ENCODE results near the gene STXBP6.

Gene STXBP6

DNA sequence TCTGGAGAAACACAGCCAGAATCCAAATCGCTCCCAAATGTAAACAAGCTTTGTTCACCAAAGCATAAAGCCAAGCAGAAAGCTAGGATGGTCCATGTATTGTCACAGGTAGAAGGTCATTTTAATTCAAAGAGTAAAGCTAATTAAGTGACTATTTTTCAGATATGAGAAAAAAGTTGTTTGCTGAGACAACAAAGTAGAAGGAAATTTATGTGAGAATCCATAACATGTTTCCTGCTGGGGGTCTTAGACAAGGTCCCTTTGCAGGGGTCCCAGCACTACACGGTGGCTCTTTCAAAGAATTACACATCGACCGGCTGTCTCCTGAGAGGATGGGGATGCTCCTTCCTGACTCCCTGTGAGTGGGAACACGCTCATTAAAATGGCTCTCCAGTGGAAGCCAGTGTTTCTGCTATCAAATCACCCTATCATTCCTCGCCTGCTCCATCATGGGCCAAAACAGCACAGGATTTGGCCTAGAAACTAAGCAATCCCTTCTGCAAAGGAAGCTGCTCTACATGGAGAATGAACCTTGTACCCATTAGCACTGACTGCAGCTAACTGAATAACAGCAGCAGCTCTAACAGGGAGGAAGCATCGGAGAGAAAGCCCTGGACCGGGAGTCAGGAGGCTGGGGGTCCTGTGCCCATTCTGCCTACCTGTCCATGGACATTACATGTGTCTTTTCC lies 175.3 kb downstream of the STXBP6 start:
- no peak for DNase-seq (ENCODE audit: low read depth, low spot score)
- ChIA-PET POLR2A (no interaction called here), CTCF (no interaction called here)
- TF ChIP-seq, protein P1, sequence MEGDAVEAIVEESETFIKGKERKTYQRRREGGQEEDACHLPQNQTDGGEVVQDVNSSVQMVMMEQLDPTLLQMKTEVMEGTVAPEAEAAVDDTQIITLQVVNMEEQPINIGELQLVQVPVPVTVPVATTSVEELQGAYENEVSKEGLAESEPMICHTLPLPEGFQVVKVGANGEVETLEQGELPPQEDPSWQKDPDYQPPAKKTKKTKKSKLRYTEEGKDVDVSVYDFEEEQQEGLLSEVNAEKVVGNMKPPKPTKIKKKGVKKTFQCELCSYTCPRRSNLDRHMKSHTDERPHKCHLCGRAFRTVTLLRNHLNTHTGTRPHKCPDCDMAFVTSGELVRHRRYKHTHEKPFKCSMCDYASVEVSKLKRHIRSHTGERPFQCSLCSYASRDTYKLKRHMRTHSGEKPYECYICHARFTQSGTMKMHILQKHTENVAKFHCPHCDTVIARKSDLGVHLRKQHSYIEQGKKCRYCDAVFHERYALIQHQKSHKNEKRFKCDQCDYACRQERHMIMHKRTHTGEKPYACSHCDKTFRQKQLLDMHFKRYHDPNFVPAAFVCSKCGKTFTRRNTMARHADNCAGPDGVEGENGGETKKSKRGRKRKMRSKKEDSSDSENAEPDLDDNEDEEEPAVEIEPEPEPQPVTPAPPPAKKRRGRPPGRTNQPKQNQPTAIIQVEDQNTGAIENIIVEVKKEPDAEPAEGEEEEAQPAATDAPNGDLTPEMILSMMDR (IDR thresholded peaks at IDR 0.05; ENCODE audit: insufficient read depth, low read length, missing control alignments) = no peak
- no peak overlapping the region for H3K4me3 ChIP-seq (ENCODE audit: low read depth, low read length)

DNA sequence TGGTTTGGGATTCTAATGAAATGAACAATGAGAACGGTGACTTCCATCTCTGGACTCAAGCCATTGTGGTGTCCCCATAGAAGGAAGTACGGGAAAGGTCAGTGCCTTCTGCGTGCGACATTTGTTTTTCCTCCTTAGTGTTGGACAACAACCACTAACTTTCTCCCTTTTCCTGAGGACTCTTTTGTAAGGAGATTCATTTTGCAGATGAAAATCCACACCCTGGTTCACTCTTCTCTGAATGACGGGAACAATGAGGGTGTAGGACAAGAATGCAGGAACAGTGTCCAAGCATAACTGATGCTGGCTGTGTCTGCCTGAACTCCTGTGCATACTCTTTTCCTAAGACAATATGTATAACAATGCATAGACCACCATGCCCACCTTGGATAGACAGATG lies 176.4 kb downstream of the STXBP6 start:
- H3K4me3 ChIP-seq (ENCODE audit: low read depth, low read length) = no peak overlapping the region
- POLR2A ChIA-PET = no interaction called here
- TF ChIP-seq, protein P1 (IDR thresholded peaks at IDR 0.05; ENCODE audit: insufficient read depth, low read length, missing control alignments) = no peak
- CTCF ChIA-PET = no interaction called here
- DNase-seq (ENCODE audit: low read depth, low spot score) = no peak

DNA sequence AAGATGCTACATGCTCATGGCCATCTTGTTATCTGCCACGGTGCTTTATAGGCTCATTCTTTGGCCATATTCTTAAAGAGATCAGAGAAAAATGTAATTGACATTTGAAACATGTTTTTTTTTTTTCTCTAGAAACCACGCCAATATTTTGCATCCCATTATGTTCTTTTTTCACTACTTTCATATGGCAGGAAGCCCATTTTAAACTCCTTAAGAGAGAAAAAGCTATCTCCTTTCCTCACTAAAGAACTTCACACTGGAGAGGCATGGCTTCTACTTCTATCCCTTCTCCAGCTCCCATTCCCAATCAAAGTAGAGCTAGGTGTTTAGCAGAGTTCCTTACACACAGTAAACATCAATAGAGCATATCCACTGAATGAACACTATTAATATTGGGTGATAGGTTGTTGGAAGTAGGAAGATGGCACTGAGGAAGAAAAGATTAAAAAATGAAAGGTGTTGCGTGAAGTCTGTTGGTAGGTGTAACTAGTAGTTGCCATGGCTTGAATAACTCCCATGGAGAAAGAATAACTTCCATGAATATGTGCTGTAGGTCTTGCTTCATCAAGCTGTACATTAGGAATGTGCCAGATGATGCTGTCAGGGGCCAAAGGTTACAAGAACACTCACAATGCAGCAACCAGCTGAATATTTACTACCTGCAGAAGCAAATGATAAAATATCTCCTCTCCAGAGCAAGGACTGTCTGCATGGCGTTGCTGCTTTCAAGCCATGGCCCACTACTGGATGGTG lies 178.8 kb downstream of the STXBP6 start:
- H3K4me3 ChIP-seq (ENCODE audit: low read depth, low read length) = no peak overlapping the region
- no peak for DNase-seq (ENCODE audit: low read depth, low spot score)
- ChIA-PET POLR2A (no interaction called here), CTCF (no interaction called here)
- TF ChIP-seq, protein P1 (IDR thresholded peaks at IDR 0.05; ENCODE audit: insufficient read depth, low read length, missing control alignments) = no peak

DNA sequence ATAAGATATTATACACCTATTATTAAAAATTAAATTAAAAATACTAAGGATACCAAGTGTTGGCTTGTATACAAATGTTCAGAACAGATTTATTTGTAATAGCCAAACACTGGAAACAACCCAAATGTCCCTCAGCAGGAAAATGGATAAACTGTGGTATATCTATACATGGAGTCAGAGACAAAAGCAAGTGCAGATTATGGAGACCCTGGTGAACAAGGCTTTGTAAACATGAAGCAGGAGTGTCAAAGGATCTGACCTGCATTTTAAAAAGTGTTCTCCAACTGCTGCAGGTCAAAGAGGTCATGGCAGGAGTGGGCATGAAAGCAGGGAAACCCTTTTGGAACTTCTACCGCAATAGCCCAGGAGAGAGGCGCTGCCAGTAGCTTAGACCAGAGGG lies 181.6 kb downstream of the STXBP6 start:
- TF ChIP-seq, protein P1 (IDR thresholded peaks at IDR 0.05; ENCODE audit: insufficient read depth, low read length, missing control alignments) = no peak
- ChIA-PET POLR2A (no interaction called here), CTCF (no interaction called here)
- no peak for DNase-seq (ENCODE audit: low read depth, low spot score)
- H3K4me3 ChIP-seq (ENCODE audit: low read depth, low read length) = no peak overlapping the region

DNA sequence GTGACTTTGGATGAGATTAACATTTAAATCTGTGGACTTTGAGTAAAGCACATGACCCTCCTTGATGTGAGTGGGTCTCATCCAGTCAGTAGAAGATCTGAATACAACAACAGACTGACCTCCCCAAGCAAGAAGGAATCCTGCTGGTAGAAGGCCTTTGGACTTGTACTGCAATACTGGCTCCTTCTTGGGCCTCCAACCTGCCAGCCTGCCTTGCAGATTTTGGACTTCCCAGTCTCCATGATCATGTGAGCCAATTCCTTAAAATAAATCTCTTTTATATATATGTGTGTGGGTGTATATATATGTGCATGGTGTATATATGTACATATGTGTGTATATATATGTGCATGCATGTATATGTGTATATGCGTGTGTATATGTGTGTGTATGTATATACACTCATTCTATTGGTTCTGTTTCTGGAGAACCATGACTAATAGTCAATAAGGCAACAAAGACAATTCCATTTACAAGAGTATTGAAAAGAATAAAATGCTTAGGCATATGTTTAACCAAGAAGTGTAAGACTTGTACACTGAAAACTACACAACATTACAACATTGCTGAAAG lies 183.8 kb downstream of the STXBP6 start:
- no peak overlapping the region for H3K4me3 ChIP-seq (ENCODE audit: low read depth, low read length)
- ChIA-PET CTCF (no interaction called here), POLR2A (no interaction called here)
- DNase-seq (ENCODE audit: low read depth, low spot score) = no peak
- TF ChIP-seq, protein P1 (IDR thresholded peaks at IDR 0.05; ENCODE audit: insufficient read depth, low read length, missing control alignments) = no peak

DNA sequence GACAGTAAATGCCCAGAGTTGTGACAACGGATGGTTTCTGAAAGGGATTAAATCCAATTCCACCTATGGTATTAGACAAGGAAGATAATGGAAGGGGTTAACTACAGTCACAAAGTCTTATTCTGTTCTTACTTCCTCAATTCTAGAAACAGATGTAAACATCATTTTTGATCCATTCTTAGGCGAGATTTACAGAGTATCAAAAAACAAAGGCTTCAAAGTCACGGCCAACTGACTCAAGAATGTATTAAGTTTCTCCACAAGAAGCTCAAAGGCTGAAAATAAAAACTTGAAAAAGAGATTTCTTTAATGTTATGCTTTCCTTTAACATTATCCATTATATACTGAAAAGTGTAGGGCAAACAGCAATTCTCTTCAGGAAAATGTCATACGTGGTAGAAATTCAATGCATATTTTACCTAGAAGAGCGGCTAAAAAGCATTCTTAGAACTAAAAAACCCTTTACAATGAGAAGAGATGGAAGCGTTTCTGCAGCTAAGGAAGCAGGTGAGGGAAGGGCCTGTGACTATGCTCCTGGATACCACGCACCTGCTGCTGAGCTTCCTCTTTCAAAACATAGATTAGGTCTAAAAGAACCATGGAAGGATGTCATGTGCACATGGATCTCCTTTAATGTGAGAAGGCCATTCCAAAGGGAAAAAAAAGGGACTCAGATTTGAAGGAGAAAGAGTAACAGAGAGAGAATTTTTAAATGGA lies 185.8 kb downstream of the STXBP6 start:
- CTCF ChIA-PET = no interaction called here
- POLR2A ChIA-PET = no interaction called here
- TF ChIP-seq, protein P1 (IDR thresholded peaks at IDR 0.05; ENCODE audit: insufficient read depth, low read length, missing control alignments) = no peak
- DNase-seq (ENCODE audit: low read depth, low spot score) = no peak
- no peak overlapping the region for H3K4me3 ChIP-seq (ENCODE audit: low read depth, low read length)
